ENCODE results near the gene PRSS35.

GRCh38 chr6:83518816-83519480, 6.6 kb downstream of the PRSS35 start:
- TF ChIP-seq CTCF (conservative IDR thresholded peaks at IDR 0.05; ENCODE audit: low read length): 0 out of 2 replicates have a peak, but pooled peaks have one; percentile 41
- TF ChIP-seq EZH2phosphoT487 (IDR thresholded peaks at IDR 0.05; ENCODE audit: borderline replicate concordance, low read depth, low read length): no peak
